DMS 273 treated with DMSO at 0.1 percent for 48 hours (cell line): ENCODE data around the gene RBM19.

ENCODE experiments used
- DNase-seq: peaks from one replicate; lab custom pipeline; 2025; lab: John Stamatoyannopoulos, UW

RBM19 gene

DNA sequence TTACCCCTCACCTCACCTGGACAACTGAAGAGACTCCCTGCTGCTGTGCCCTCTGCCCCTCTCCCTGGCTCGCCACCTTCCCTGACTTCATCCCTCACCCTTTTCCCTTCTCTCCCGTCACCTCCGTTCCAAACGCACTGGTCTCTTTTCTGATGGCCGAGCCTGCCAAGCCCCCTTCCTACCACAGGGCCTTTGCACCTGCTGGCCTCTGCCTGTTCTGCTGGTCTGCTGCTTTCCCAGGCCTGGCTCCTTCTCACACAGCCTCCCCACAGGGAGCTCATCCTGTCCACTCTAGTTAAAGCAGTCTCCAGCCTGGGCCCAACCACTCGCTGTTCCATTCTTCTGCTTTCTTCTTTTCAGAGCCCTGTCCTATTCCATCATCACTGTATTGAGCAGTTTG lies 34.6 kb downstream of the RBM19 start:
- DNase-seq = no peak

DNA sequence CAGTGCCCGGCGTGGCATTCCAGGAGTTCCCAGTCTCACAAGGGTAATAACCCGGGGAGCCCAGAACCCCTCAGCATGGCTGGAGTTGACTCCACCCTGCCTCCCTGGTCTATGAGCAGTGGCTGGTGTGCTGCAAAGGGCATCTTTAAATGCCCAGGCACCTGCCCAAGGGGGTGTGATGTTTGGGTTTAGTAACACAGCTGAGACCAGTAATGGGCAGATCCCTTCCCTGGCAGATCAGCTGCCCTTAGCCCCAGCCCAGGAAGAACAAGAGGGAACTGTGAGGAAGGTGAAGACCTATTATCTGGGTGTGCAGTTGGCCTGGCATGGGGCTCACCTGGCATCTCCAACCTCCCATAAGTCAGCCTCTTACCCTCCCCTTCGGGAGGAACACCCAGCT lies 35.9 kb downstream of the RBM19 start:
- DNase-seq = no peak

DNA sequence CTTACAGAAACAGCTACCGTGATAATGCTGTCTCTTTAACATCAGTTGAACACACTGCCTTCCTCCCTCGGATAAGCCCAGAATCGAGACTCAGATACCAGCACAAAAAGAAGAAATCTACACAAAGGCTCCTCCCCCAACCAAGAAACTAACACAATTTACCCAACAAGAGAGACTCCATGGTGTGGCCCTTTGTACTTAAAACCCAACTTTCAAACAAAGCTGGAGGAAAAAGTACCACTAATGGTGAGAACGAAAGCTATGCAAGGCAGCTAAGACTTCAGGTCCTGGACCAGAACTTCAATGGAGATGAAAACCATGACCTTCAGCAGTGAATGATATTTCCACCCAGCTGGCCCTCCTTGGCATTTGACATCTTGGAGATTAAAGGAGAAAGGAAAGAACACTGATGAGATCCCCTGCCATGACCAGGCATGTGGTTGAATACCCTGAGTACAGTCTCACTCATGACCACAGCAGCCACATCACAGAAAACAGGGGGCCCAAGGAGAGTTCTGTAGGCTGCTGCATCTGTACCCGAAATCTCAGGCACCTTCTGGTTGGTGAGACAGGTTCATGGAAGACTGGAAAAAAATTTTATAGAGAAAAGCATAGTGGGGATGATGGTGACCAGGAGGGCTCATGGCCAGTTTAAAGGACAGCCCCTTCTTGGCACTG lies 36.7 kb downstream of the RBM19 start:
- DNase-seq = no peak

DNA sequence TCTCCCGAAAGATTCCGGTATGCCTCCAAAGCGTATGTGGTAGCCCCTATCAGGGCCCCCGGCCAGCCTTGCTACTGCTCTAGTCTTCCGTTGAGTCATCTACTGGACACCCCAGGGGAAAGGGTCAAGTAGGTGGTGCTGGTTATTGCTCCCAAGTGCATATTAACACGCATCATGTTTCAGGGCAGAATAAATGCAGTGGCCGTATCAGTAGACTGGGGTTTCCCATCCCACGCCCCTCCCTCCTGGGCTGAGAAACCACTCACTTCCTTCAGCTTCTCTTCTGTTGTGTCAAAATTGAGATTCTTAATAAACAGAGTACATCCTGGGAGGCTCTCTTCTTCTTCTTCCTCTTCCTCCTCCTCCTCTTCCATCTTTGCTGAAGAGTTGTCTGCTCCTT lies 39.3 kb downstream of the RBM19 start:
- no peak for DNase-seq

DNA sequence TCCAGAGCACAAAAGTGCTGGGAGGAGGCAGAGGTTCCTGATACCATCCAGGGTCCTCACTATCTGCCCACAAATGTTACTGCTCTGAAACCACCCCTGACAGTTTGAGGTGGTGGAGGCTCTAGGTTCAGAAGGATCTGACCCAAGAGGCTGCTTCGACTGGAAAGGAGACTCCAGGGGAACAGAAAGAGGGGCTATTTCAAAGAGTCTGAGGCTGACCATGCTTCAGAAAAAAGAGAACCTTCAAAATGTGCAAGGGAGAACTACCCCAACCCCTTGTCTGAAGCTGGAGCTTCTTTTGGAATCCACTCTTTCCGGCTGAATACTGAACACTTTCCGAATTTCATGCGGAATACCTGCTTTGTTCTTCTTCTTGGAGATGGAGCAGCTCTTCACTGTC lies 41.8 kb downstream of the RBM19 start:
- no peak for DNase-seq

DNA sequence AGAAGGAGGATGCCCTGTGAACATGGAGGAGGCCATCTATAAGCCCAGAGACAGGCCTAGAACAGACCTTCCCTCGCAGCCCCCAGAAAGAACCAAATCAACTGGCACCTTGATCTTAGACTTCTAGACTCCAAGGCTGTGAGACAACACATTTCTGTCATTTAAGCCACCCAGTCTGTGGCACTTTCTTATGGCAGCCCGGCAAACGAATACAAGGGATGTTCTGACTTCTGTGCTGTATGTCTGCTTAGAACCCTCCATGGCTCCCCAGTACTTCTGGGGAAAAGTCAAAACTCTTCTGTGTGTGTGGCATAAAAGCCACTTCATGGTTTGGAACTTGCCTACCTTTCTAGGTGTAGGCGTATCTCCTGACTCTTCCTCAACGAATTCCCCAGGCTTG lies 42.9 kb downstream of the RBM19 start:
- no peak for DNase-seq

DNA sequence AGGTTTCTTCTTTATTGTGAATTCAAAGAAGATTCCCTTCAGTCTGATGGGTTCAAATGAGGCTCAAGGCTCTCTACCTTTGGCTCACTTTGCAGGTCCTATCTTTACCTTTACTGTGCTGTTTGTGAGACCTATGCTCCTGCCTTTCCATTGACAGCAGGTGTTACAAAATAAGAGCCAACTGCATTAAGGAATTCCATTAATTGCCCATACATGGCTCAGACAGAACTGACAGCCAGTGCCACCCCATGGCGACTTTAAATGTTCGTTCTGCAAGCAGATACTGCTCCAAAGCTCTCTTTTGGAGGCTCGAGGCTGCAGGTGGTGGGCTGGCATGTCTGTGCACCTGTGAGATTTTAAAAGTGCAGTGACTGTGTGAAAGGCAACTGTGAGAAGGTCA lies 44.7 kb downstream of the RBM19 start:
- no peak for DNase-seq

DNA sequence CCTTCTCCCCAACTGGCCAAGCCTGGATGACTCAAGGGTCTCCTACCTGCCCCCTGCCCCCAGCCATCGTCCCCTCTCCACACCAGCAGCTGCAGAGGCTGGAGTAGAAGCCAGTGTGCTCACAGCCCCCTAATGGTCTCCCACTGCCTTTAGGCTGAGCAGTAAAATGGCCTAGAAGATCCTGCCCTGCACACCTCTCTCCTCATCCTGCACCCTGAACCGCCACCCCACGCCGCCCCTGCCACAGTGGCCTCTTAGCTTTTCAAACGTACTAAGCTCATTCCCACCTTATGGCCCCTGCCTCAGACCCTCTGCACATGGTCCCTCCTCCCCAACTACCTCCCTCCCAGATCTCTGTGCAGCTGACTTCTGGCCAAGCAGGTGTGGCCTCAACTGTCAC lies 46.3 kb downstream of the RBM19 start:
- no peak for DNase-seq

DNA sequence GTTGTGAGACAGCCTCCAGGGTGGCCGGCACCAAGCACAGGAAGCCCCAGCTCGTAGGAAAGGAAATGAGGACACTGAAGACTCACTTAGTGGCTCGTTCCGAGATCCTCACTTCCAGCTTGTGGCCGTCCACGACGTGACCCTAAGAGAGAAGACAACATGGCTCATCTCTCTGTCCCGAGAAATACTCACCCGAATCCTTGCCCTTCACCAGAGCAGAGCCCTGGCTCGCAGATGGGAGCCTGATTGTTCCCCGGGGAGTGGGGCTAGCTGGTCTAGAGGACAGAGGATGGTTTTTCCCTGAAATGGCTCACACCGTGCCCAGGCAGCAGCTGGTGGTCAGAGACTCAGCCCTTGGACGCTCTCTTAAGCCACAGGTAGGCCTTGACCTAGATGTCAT lies 47.8 kb downstream of the RBM19 start:
- no peak for DNase-seq

DNA sequence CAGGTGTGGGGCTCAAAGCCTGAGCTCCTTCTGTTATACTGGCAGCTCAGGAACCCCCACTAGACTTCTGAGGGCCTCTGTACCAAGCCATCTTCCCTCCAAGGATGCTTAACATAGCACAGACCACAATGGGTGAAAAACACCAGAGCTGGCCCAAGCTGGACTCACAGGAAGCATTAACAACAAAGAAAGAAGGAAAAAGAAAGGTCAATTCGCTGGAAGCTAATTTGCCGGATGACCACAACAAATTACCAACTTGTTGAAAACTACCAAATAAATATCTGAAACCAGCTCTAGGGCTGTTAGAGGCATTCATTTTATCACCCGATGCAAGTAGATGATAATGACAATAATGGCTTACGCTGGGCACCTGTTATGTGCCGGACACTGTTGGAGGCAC lies 48.7 kb downstream of the RBM19 start:
- no peak for DNase-seq

DNA sequence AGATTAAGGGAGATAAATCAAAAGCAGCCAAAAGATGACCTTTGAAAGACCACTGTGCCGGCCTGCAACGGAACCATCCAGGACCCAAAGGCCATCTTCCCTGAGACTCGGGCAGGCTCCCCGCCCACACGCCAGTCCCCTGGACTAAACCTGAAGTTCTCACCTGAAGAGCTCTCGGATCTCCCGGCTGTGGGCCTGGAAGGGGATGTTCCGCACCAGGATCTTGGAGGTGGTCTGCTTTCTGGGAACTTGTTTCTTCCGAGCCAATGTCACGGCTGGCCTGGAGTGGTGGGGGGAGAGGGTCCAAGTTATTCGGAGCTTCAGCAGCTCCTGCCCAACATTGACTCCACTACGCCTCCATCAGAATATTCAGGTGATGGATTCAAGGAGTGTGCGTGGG lies 51.3 kb downstream of the RBM19 start:
- no peak for DNase-seq

DNA sequence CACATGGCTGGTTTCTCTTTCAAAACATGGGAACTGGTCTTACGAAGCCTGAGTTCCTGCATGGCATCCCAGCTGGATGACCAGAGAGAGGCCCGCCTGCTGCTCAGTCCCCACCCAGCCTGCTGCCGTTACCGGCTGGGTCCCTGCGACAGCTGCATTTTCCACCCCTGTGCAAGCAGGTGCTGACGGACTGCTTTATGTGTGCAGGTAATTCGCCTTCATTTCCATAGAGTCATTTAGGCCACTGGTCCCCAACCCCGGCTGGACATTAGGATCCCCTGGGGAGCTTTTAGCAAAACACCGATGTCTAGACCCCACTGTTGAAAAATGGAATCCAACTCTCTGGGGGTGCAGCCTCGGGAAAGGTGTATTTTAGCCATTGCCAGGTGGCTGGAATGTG lies 51.9 kb downstream of the RBM19 start:
- DNase-seq = no peak

DNA sequence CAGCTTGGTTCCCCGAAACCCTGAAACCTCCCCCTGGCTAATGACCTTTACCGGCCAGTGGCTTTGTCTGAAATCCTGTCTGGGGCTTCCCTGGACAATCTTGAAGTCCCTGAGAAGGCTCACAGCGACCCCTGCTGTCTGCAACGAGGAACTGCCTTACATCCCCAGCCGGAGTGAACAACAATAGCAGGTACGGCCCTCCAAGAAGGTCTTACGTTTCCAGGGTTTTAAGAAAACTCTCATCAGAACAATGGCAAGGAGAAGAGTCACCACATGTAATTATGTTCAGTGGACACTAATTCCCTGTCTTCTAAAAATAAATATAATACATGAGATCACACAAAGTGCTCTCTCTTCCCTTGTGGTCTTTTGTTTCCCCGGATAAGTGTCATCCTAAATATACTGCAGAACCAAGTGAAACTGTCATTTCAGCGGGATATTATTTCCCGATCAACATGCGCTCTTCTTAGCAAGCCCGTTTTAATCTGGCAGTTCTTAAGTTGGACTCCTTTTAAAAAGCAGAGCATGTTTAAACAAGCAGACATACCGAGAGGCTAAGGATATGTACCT lies 53.3 kb downstream of the RBM19 start:
- DNase-seq = no peak

DNA sequence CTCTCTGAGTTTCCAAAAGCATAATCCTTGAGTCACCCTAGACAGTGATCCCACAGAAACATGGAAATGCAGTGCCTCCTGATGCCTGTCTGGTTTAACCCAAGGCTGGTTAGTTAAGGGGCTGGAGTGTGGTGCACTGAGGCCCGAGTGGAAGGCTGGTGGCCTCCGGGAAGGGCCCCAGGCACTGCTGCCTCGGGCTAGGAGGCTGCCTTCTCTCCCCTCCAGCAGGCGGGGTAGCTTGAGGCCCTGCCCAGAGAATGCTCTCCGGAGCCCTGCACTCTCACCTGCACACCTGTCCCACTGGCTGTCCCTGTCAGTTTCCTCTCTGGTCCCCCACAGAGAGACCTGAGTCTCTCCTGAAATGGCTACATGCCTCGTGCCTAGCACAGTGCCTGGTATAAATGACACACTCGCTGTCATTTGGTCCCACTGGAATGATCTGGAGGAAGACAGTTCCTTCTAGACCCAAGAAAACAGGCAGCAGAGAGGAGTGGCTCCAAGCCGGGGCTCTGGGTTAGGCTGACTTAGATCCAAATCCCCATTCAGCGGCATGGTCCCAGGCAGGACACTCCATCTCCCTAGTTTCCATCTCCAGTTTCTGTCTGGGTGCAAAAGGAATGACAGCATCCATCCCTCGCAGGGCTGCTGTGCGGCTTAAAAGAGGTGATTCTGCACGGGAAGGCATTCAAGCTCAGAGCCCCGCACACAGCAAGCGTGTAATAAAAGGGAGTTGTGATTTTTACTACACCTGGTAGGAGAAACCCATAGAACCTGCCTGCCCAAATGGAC lies 54.0 kb downstream of the RBM19 start:
- DNase-seq = no peak

DNA sequence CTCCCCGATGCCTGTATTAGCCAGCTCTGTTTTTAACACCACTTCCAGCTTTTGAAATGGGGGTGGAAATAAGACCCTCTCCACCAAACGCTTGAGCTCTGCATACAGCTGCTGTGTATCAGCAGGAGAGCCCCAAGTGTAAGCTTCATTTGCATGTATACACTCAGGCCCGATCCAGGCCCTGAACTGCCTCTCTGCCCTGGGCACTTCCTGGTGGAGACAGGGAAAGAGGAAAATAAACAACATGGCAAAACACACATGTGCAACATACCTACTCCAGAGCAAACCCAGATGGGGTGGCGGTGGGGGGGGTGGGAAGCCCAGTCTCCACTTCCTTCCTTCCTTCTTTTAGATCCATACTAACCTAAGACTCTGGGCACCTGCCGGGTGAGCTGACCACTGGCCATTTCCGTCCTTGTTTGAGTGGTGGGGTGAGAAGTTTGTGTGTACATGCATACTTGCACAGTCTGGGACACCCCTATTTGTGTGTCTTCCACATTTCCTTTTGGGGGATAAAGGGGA lies 55.3 kb downstream of the RBM19 start:
- no peak for DNase-seq

DNA sequence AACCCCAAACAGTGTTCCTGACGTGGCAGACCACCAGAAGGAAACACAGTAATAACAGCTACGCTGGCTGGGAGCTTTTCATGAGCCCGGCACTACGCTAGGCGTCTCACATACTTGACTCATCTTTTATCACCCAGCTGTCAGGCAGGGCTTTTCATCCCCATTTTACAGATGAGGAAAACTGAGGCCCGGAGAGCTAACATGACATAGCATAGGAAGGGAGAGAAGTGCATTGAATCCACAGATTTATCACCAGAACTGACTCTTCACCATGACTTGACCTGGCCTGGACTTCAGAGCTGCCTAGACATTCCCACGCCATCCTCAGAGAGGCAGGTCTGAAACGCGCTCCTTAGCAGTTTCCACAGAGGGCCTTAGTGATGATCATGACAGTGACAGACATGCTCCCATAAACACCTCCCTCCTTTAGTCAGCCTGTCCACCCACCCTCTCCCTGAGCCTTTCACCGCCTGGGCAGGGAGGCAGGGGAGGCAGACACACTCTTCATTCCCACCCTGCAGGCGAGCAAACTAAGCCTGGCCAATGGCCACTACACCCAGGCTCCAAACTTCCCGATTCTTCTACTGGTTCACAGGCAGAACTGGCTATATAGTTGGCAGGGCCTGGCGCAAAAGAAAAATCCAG lies 56.2 kb downstream of the RBM19 start:
- DNase-seq = no peak

DNA sequence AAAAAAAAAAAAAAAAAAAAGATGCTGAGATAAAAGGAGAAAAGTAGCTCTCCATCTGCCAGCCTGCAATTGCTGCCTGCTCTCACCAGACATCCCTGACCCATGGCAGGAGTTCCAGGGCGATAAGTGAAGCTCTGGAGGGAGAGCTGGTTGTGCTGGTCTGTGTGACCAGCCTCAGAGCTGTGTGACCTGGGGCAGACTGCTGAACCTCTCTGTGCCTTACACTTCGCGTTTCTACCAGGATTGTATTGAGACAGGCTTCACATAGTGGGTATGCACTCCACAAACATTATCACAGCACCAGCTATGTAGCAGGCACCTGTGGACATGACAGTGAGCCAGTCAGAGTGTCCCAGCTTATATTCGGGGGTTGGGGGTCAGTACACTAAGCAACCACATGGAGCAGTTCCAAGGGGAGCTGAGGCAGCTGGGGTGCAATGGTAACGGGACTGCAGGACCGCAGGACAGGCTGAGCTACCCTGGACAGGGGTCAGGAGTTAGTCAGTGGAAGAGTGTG lies 57.5 kb downstream of the RBM19 start:
- DNase-seq = no peak

DNA sequence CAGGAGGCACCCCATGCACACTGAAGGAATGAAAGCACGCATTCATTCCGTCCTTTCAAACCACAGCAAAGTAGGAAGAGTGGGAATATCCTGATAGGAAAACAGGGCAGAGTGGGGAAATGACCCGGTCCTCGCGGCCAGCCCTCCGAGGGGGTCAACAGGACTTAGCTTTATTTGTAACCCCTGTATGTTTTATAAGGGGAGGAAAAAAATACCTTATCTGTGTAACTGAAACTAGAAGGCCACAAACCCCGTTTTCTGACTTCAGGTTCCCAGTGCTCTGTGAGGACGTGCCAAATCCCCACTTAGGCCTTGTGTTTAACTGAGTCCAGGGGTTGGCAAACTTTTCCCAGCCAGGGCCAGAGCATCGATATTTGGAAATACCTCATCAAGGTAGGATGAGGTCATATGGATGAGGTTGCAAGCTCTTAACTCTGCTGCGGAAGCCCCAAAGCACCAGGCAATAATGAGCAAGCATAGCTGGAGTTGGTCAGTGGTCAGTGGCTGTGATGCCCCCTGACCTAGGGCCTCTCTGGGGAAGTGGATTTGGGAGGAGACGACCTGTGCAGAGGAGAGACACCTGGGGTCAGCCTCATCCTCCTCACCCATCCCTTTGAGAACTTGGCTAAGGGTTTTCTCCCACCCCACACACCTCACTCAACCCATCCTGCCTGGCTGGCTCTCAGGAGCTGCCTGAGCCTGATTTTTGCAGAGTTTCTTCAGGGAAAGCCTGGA lies 58.5 kb downstream of the RBM19 start:
- DNase-seq = no peak

DNA sequence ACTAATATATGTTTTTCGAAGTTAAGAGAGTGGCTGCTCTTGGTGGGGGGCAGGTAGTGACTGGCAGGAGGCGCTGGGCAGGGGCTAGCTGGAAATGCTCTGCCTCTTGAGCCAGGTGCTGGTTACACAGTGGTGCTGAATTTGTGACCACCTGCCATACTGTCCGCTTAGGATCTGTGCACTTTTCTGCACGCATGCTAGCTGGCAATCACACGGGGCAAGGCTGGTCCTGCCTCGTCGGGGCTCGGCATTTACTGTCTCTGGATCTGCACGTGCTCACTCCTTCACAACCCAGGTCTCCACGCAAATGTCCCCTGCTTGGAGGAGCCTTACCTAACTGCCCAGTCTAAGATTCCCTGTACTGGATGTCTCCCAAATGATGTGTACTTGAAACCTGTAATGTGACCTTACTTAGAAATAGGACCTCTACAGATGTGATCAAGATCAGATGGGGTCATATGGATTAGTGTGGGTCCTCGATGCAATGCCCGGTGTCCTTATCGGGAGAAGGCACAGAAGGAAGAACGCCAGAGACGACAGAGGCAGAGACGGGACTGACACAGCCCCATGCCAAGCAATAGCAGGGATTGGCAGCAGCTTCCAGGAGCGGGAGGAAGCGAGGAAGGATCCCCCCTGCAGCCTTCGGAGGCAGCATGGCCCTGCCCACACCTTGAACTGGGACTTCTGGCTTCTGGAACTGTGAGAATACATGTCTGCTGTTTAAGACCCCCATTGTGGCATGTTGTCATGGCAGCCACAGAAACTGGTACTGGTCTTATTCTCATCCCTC lies 59.5 kb downstream of the RBM19 start:
- no peak for DNase-seq

DNA sequence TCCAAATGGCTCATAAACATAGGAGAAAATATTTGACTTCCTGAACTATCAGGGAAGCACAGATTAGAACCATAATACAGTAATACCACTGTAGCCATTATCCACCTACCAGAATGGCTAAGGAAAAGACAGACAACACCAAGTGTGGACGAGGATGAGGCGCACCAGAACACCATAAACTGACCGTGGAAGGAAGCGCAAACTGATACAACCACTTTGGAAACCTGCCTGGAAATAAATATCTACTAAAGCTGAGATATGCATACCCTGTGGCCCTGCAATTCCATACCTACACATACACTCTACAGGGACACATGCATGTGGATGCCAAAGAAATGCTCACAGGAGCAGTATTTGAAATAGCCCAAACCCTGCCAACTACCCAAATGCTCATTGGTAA lies 60.3 kb downstream of the RBM19 start:
- no peak for DNase-seq

DNA sequence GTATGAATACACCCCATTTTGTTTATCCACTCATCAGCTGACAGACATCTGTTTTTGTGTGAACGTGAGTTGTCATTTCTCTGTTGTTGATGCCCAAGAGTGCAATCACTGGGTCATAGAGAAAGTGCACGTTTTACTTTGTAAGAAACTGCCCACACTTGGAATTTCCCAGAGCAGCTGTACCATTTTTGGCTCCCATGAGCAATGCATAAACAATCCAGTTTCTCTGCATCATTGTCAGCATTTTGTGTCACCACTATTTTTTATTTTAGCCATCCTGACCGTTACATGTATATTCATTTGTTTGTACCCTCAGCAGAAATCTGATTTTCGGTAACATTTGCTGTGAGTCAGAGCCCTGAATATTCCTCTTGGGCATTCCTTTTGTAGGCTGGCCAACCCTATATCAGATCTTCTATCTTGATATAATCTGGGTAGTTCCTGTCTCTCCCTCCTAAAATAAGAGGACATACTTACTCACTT lies 62.7 kb downstream of the RBM19 start:
- DNase-seq = no peak
